ENCODE data around the gene ARF1.
"Not testable (repeated sequence)": the region's sequence is repeated elsewhere in the genome, so short reads cannot be mapped to it uniquely, and the experiment has no call there.

Gene ARF1

DNA sequence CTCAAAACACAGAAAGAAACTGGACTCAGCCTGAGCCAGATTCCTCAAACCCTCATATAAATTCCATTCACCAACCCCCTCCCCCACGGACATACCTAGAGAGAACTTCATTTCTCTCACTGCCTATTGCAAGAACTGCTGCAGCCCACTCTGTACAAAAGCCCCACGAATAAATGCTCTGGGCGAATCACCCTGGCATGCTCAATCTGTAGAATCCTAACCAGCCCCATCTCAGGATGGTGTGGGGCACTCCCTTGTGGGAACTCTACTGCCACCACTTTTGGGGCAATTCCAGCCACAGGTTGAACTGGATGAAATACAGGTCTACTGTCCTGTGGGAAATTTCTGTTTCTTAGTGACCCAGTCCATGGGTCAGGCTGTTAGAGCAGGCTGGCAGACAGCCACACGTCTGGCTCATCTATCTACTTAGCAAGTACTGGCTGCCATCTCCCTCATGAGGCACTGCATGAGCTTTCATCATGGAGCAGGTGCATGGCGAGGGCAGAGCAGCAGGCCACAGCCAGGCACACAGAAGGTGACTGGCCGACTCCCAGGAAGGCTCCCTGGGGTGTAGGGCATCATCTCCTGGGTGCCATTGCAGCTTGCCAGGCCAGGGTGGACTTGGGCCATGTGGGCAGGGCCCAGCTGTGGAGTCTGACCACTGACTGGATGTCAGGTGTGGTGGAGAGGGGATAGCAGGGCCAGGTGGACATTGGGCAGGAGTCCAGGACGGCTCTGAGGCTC lies 22.2 kb downstream of the ARF1 start:
- DNase-seq, result no peak

GRCh38 chr1:228105270-228105995 lies 22.9 kb downstream of the ARF1 start:
- DNase-seq, result no peak

DNA sequence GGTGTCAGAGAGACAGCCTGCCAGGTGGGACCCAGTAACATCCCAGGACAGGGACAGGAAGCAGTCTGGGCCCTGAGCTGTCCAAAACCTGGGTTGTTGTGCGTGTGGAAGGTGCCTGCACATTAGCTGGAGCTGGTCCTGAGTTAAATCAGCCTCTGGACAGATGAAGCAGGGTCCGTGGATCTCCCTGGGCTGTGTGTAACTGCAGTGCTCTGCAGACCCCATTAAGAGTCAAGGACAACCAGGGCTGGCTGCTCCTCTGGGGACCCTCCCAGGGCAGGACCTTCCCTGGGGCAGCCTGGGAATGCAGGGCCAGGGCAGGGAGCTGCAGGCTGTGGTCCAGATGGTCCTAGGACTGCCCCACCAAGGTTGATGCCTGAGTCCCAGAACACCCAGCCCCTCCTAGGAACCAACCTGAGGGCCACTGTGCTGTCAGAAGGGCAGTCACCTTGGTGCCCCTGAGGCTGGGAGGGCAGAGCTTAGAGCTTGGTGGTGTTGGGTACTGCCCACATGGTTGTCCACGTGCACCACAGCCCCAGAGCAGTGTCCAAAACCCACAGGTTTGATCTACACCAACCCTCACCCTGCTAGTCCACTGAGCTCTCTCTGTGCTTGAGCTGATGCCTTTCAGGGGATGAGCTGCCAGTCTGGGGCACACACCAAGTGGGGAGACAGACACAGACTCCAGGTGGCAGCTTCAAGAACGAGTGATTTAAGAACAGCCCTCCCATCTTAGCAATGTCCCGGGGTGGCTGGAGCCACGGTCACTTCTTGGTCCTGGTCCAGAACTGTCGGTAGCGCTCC lies 23.7 kb downstream of the ARF1 start:
- DNase-seq, result no peak

DNA sequence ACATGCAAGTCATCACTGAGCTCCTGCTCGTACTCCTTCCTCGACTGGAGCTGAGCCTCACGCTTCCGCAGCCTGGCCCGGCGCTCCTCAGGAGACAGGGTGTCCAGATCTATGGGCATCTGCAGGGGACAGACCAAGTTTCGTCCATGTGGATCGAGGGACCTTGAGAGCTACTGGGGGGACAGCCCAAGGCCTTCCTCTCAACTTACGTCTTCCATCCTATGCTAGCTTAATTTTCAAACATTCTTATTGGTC lies 24.2 kb downstream of the ARF1 start:
- no peak for DNase-seq

GRCh38 chr1:228107636-228108035 lies 25.1 kb downstream of the ARF1 start:
- DNase-seq, result no peak

DNA sequence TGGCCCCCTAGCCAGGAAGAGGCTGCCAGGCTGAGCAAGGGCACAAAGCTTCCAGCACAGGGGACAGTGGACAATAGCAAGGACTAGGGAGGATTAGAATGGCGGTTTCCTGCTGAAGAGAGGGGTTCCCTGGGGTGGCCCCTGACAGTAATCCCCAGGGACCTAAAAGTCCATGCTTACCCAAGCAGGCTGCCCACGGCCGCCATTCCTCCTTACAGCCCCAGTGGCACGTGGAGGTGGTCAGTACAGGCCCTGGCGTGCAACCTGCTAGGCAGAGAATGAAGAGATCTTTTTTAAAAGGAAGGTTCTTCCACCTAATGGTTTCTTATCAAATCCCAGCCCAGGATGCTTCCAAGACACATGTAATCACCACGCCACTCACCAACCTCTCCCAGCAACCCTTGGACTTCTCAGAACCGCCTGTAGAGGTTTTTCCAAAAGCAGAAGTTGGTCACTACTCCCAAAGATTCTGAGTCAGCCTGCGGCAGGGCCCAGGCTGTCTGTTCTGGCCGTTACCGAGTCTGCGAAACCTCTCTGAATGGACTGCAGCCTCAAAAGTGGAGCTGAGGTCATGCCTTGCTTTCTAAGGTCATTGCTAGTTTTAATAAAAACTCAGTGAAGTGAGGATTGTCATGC lies 25.7 kb downstream of the ARF1 start:
- DNase-seq, result no peak

- DNase-seq, result no peak
Measured at GRCh38 chr1:228108742-228109072, 26.2 kb downstream of the ARF1 start.

DNA sequence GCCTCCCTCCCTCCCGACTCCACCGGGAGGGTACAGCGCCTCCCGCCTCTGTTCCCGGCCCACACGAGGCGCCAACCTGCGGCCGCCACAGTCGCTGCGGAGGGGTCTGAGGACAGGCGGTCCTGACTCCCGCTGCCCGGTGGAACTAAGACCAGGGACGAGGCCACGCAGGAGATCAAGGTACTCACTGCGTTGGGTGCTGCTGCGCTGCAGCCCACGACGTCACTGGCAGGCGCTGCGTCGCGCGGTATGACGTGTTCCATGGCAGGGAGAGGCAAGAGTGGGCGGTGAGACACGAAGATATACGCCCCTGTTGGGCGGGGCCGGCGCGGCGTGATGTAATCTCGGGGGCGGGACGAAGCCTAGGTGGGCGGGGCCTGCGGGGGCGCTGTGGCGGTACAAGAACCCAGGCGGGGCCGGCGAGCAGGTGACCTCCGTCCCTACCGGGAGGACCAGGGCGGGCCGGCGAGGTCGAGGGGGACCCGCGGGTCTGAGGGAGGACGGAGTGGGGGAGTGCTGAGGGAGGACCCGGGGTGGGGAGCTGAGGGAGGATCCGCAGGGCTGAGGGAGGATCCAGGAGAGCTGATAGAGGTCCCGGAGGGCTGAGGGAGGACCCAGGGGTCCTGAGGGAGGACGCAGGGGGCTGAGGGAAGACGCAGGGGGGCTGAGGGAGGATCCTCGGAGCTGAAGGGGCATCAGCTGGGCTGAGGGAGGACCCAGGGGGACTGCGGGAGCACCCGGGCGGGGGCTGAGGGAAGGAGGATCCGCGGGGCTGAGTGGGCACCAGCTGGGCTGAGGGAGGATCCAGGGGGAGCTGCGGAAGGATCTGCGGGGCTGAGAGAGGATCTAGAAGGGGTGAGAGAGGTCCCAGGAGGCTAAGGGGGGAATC lies 26.8 kb downstream of the ARF1 start, which contains the start of gene MRPL55:
TSS of gene MRPL55 (minus strand) at position 227 of the 889 bp plus-strand sequence. CDS start 1,039 bp downstream, outside the sequence.
- DNase-seq, result peak; percentile 98

- DNase-seq, result no peak
Measured at GRCh38 chr1:228109962-228110488, 27.5 kb downstream of the ARF1 start.

- DNase-seq, result no peak
Measured at GRCh38 chr1:228110556-228110955, 28.0 kb downstream of the ARF1 start.

DNA sequence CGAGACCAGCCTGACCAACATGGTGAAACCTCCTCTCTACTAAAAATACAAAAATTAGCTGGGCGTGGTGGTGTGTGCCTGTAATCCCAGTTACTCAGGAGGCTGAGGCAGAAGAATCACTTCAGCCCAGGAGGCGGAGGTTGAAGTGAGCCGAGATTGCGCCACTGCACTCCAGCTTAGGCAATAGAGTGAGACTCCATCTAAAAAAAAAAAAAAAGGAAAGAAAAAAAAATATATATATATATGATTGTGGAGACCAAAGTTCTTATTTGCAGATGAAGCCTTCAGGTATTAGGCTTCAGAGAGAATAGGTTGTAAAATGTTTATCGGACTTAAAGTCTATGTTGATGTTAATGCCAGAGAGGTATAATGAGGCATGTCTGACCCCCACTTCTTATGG lies 28.8 kb downstream of the ARF1 start:
- DNase-seq, result not testable (repeated sequence)

- no peak for DNase-seq
Measured at GRCh38 chr1:228112167-228112566, 29.7 kb downstream of the ARF1 start.

DNA sequence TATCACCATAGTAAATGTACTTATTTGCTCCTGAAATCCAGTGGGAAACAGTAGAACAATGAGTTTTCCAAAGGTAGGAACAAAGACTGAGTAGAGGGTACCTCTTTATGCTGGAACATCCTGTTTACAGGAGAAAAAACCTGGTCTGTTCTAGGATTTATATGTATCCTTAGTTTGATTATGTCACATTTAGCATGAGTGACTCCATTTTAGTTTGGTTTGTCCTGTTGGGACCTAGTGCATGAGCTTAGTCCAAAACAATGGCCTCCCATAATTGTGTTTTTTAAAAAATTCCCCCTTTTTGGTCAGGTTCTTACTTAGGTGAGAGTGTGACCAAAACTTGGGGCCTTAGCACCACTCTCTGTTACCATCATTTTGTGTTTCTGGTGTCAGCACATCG lies 30.1 kb downstream of the ARF1 start:
- DNase-seq, result no peak

DNA sequence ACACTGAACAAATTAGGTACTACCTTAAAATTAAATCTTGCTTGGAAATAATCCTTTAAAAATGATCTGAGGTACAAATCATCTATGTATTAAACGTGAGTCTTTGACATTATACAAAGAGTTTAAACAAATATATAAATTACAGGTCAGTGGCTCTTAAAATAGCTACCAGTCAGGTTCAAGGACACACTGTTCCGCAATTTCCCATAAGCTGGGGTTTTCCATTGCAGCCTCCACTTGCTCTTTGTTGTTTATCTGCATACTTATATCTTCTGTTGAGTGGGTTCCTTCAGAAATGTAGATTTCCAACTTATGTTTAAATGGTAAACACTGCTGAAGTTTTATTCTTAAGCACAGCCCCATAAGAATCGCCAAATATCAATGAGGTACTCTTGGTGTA lies 32.3 kb downstream of the ARF1 start:
- DNase-seq, result no peak

GRCh38 chr1:228117335-228117734 lies 34.8 kb downstream of the ARF1 start:
- no peak for DNase-seq

DNA sequence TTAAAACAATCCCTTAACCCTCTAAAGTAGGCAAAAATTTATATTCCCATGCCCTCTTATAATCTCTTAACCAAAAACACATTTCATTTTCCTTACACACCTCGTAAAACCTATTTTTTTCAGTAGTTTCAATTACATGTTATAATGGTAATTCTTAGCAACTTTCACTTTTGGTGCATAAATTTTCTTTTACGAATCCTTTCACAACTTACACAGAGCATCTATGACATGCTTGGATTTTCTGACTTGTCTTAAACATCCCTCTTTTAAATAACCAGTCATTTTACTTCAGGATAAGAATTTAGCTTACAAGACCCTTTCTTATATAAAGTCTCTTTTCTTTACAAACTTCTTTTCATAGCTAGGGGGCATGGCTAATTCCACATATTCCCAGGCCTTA lies 35.5 kb downstream of the ARF1 start:
- no peak for DNase-seq

DNA sequence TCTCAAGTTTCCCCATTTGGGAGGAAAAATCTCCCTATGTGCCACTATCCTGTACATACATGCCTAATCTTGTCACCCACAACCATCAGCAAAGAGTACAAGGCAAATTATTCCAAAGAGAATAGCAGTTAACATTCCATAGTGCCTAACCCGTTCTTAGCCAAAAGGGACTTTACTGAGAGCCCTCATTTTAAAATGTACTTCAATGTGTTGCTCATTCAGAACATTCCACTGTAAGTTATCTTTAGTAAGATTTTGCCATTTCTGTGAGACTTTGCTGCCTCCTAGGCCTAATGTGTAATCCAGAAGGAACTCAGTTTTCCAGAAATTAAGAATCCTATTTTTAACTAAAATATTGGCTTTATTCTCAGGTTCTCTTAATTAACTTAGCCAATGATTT lies 37.8 kb downstream of the ARF1 start:
- no peak for DNase-seq

GRCh38 chr1:228120857-228121489 lies 38.5 kb downstream of the ARF1 start:
- no peak for DNase-seq

DNA sequence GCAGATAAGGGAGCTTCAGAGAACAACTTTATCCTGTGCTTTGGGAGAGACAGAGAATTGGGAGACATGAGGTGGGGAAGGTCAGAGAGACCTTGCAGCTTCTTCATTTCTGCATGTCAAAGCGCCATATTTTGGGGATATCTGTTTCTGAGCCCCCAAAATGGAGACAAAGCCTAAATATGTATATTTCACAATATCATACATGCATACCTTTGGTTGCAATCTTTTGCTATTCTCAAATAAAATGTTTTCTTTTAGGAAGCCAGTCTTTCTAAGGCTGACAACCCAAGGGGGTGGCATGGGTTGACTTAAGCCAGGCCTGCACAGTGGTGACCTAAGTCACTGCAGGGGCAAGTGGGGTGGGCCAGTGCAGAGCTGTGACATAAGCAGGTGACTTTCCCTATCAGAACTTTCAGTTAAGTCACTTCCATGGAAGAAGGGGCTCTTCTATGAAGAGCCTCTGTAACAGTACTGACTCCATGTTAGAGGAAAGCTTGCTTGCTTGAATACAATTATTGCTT lies 40.5 kb downstream of the ARF1 start:
- DNase-seq, result no peak

- DNase-seq, result no peak
Measured at GRCh38 chr1:228123505-228123904, 41.0 kb downstream of the ARF1 start.

DNA sequence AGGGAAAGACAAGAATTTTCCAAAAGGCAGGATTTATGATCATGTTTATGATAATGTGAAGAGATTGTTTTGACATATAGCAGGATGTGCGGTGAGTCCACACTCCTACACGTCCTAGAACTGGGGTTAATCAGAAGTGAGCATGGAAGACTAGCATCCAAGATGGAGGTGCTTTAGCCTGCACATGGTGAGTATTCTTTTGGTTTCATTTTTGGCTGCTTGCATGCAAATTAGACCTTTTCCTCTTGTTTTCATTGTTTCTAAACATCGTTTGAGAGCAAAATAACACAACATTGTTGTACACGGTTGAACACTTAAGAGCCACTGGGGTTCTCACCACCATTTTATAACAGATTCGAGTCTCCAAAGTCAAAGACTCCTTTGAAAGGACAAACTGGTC lies 42.7 kb downstream of the ARF1 start:
- DNase-seq, result no peak

GRCh38 chr1:228131766-228132165 lies 49.3 kb downstream of the ARF1 start:
- DNase-seq, result no peak

Data from stimulated activated CD4-positive, alpha-beta T cell treated with anti-CD3 and anti-CD28 coated beads, Interleukin-4, amount 100 ng/mL, for 24 hours (primary cell).